AG04450 (cell line): ENCODE measurements around the gene RAB3B. TPM values are rescaled to one million over a fixed set of nuclear protein-coding genes. Genes with fewer than 3 reads are reported as not detected.

ENCODE experiments used
- CTCF ChIA-PET: fragments of 300-600, 350-600 bp; formaldehyde crosslinking; extraction: SDS; loops from one replicate; lab custom pipeline; 2022; ENCODE audit warnings: antibody characterized with exemption, inconsistent platforms; lab: Charles Lee
- POLR2A ChIA-PET: fragments of 350-600 bp; formaldehyde crosslinking; extraction: SDS; loops from one replicate; lab custom pipeline; 2021; ENCODE audit warnings: antibody characterized with exemption, inconsistent platforms; lab: Yijun Ruan, JAX
- DNase-seq: peaks from one replicate; pipeline ENCODE4 v3.0.0-alpha.2; 2011; ENCODE audit warnings: low read depth, low spot score
- H3K27ac ChIP-seq: one replicate; pipeline ENCODE4 v1.5.1; 2012; ENCODE audit warnings: low read depth, low read length, control low read depth
- H3K27me3 ChIP-seq: one replicate; pipeline ENCODE4 v1.6.0; 2012; ENCODE audit warnings: low read length; ENCODE audit not compliant: control insufficient read depth, insufficient read depth
- H3K4me3 ChIP-seq: 2 replicates; pipeline ENCODE4 v1.5.1; 2011; ENCODE audit warnings: mild to moderate bottlenecking, low read depth, low read length, control low read depth
- H3K9me3 ChIP-seq: 2 replicates; pipeline ENCODE4 v1.5.1; 2012; ENCODE audit warnings: low read length; ENCODE audit not compliant: control insufficient read depth, insufficient read depth
- polyA plus RNA-seq: library from polyadenylated mRNA; depleted of rRNA; stranded (reverse); fragments of >200 nt; gene quantifications from 2 replicates; pipeline ENCODE4 v1.2.3, GENCODE V29; 2011
- TF ChIP-seq, protein P1 (sequence below): IDR thresholded peaks from 2 replicates; pipeline ENCODE4 v1.5.1; 2011; ENCODE audit warnings: low read depth, low read length, control low read depth, inconsistent platforms

Gene RAB3B
- polyA plus RNA-seq, 1 experiment: 28.6 TPM

DNA sequence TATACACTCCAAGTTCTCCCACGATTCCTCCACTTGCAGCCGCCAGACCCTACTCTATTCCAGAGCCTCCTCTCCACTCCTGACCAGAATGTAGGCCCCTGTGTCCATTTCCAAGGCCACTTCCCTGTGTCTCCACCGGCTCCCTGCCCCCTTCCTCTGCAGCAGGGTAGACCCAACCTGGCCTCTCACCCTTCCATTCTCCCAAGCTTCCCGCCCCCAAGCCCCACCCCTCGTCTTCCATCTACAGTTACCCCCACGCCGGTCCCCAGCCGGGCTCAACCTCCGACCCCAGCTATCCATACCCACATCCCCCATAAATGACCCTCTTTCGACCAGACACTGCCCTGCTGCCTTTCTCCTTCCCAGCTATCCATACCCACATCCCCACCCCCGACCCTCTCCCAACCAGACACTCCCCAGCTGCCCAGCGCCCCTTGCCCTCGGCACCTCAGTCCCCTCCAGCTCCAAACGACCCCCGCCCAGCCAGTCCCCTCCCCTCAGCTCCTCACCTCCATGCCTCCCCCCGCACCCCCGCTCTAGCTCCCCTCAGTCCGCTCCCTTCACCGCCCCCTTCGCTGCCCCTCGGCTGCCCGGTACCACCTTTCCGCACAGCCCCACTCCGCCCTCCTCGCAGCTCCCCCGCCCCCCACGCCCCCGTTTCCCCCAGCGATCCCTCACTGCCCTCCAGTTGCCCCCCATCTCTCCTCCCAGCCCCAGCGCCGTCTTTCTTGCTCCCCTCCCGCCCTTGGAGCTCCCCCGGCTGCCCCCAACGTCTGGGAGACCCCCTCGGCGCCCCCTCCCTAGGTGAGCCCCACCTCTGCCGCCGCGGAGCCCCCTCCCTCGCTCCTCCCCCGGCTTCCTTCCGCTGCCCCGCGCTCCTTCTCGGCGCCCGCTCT lies 670 bp downstream of the RAB3B start:
- TF ChIP-seq, protein P1, sequence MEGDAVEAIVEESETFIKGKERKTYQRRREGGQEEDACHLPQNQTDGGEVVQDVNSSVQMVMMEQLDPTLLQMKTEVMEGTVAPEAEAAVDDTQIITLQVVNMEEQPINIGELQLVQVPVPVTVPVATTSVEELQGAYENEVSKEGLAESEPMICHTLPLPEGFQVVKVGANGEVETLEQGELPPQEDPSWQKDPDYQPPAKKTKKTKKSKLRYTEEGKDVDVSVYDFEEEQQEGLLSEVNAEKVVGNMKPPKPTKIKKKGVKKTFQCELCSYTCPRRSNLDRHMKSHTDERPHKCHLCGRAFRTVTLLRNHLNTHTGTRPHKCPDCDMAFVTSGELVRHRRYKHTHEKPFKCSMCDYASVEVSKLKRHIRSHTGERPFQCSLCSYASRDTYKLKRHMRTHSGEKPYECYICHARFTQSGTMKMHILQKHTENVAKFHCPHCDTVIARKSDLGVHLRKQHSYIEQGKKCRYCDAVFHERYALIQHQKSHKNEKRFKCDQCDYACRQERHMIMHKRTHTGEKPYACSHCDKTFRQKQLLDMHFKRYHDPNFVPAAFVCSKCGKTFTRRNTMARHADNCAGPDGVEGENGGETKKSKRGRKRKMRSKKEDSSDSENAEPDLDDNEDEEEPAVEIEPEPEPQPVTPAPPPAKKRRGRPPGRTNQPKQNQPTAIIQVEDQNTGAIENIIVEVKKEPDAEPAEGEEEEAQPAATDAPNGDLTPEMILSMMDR: no peak
- Histone ChIP-seq H3K4me3 (peak overlapping the region; percentile 67), H3K27ac (no peak overlapping the region), H3K9me3 (no peaks in the 10 kb centered on the region), H3K27me3 (peaks cover 4% of the 10 kb centered on the region)
- CTCF ChIA-PET: interaction anchor here (1.1 kb wide), 1 partner anchor 93 kb away, joined by 5 read pairs; no protein-coding TSS in a partner anchor
- POLR2A ChIA-PET: no interaction called here
- no peak for DNase-seq

DNA sequence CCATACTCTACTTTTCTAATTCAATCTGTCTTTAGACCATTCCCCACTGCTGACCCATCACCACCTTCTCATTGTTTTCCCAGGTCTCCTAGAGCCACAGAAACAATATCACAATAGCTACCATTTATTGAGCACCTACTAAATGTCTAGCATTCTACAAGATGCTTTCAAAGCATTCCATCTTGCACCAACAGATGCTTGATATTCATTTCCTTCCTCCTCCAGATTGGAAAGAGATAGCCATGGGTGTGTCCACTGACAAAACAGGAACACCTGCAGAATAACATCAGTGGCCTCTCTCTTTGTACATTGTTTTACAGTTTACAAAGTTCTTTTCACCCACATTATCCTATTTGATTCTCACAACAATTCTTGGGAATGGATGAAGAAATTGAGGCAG lies 2.2 kb downstream of the RAB3B start:
- ChIA-PET POLR2A (no interaction called here), CTCF (interaction anchor here (0.6 kb wide), 1 partner anchor 21 kb away, joined by 3 read pairs; no protein-coding TSS in a partner anchor)
- TF ChIP-seq, protein P1: no peak
- Histone ChIP-seq H3K9me3 (no peaks in the 10 kb centered on the region), H3K27ac (no peak overlapping the region), H3K4me3 (no peak overlapping the region), H3K27me3 (peaks cover 4% of the 10 kb centered on the region)
- DNase-seq: no peak

DNA sequence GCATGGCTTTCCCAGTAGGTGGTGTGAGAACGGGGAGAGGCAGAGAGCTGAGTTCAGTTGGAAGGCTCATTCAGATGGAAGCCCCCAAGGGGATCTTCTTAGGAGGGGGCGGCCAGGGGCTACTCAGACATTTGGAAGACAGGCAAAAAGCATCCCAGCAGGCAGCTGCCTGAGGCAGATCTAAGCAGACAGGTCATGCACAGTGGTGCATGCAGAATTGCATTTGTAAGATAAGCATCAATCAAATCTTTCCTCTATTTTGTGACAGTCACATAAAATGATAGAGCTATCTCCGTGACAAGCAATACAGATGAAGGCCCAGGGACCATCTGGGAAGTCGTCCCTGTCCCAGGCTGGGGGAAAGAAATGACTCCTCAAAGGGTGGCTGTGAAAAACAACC lies 3.8 kb downstream of the RAB3B start:
- TF ChIP-seq, protein P1: no peak
- Histone ChIP-seq H3K9me3 (no peaks in the 10 kb centered on the region), H3K27ac (no peak overlapping the region), H3K4me3 (no peak overlapping the region), H3K27me3 (no peaks in the 10 kb centered on the region)
- ChIA-PET POLR2A (no interaction called here), CTCF (interaction anchor here (0.6 kb wide), 1 partner anchor 165 kb away, joined by 3 read pairs; no protein-coding TSS in a partner anchor)
- DNase-seq: no peak

DNA sequence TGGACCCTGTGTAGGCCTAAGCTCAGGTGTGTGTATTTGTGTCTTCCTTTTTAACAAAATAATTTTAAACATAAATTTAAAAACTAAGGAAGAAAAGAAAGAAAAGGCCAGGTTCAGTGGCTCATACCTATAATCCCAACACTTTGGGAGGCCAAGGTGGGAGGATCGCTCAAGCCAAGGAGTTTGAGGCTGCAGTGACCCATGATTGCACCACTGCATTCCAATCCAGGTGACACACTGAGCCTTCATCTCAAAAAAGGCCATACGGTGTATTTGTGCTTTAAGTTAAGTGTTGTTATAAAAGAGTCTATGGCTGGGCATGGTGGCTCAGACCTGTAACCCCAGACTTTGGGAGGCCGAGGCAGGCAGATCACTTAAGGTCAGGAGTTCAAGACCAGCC lies 8.3 kb downstream of the RAB3B start:
- ChIA-PET POLR2A (interaction anchor here (0.6 kb wide), 1 partner anchor 85 kb away, joined by 8 read pairs; no protein-coding TSS in a partner anchor), CTCF (interaction anchor here (1.1 to 2.8 kb wide), 2 partner anchors 60 to 85 kb away, joined by 3 to 11 read pairs; no protein-coding TSS in a partner anchor)
- Histone ChIP-seq H3K4me3 (no peak overlapping the region), H3K27ac (no peak overlapping the region), H3K9me3 (no peaks in the 10 kb centered on the region), H3K27me3 (no peaks in the 10 kb centered on the region)
- TF ChIP-seq, protein P1: no peak
- DNase-seq: no peak

DNA sequence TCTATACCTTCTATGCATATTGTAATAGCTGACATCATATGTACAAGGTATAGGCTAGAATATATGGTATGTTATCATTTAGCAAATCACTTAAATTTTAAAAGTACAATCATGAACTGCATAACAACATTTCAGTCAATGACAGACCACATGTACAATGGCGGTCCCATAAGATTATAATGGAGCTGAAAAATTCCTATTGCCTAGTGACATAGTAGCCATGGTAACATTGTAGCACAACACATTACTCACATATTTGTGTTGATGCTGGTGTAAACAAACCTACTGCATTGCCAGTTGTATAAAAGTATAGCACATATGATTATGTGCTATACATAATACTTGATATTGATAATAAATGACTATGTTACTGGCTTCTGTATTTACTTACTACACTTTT lies 8.9 kb downstream of the RAB3B start:
- CTCF ChIA-PET: interaction anchor here (2.8 kb wide), 1 partner anchor 85 kb away, joined by 11 read pairs; no protein-coding TSS in a partner anchor
- H3K9me3 ChIP-seq: no peaks in the 10 kb centered on the region
- no peak overlapping the region for H3K27ac ChIP-seq
- H3K27me3 ChIP-seq: no peaks in the 10 kb centered on the region
- no peak for DNase-seq
- POLR2A ChIA-PET: interaction anchor here (0.6 kb wide), 1 partner anchor 84 kb away, joined by 8 read pairs; no protein-coding TSS in a partner anchor
- TF ChIP-seq, protein P1: no peak
- H3K4me3 ChIP-seq: no peak overlapping the region
